GM23248 (cell line): ENCODE results near the gene B9D2.

ENCODE experiments used
- EZH2 ChIP-seq: fragments of 200-600 bp; sonication (generic); IDR thresholded peaks from 2 replicates; pipeline ENCODE4 v1.6.1; 2018; ENCODE audit warnings: antibody characterized with exemption, mild to moderate bottlenecking; ENCODE audit not compliant: insufficient read depth, poor library complexity, severe bottlenecking
- EZH2phosphoT487 ChIP-seq: fragments of 200-600 bp; sonication (generic); IDR thresholded peaks from 2 replicates; pipeline ENCODE4 v1.6.1; 2018; ENCODE audit warnings: antibody characterized with exemption, moderate library complexity, mild to moderate bottlenecking, low read depth; ENCODE audit not compliant: insufficient read depth

- no peak for TF ChIP-seq EZH2
- TF ChIP-seq EZH2phosphoT487, result no peak
These were observed 48.0 kb upstream of the B9D2 start for GRCh38 chr19:41411968-41412265.
